Measurements from ENCODE around the gene THTPA. TPM values are rescaled to one million over a fixed set of nuclear protein-coding genes. Genes with fewer than 3 reads are reported as not detected.
A peak's percentile ranks its signal among the peaks of the same experiment; 100 is the strongest.

The THTPA gene
- total and polyA plus RNA-seq, 2 of the 13 experiments (the other 11 are each of a cell fraction or from before 2014, with no cell fraction given) = 7.4 to 8.7 TPM

DNA sequence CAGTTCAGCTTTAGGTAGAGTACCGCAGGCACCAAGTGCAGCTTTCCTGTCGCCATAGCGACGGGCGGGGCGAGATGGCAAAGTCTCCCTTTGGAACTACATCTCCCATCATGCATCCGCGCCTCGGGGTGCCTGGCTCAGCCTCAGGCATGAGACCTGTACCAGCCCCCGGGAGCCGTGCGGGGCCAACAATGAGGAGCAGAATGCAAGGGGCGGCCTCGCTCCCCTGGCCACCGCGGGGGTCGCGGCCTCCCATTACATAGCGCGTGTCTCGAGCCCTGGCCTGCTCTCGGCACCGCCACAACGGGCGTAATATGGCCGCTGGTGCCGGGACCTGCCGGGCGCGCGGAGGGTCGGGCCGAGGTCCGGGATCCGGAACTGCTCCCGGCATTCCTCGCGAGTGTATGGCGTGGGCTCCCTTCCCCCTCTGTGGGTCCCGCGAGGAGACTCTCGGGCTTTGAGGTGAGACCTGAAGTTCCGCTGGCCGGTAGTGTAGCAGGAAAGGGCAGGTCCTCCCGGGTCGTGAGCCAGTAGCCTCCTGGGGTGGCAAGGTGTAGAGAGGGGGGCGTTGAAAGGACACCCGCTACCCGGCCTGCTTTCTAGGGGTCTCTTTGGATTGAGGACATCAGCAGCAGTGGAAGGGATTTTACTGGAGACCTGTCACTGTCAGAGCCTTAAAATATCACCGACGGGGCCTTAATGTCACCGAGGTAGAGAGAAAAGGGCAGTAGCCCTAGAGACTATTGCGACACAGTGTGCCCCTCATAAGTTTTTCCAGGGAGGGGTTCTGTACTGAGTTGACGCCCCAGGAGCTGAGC is at the start of gene THTPA (continued):
- TF ChIP-seq ZNF512 (CRISPR knock-in tag; IDR thresholded peaks at IDR 0.05) (peak; percentile 87; the same call in 1 of the 2 replicates), HES4 (CRISPR knock-in tag; IDR thresholded peaks at IDR 0.05; ENCODE audit: borderline replicate concordance) (peak; percentile 98; the same call in 1 of the 2 replicates), ZNF850 (CRISPR knock-in tag; conservative IDR thresholded peaks at IDR 0.05) (peak; percentile 98), ATF7 (IDR thresholded peaks at IDR 0.05) (no peak), ATF7 (CRISPR knock-in tag; IDR thresholded peaks at IDR 0.05) (peak; percentile 91; the same call in 1 of the 2 replicates), EP300 (IDR thresholded peaks at IDR 0.05; ENCODE audit: low read depth in 2 of 2, low read length in 2 of 2) (peak in 1 of 2 experiments; percentile 54; a peak in 1 of 4 replicates), EP300 (CRISPR knock-in tag; IDR thresholded peaks at IDR 0.05; ENCODE audit: borderline replicate concordance) (peak; percentile 72), ZNF839 (CRISPR knock-in tag; IDR thresholded peaks at IDR 0.05; ENCODE audit: borderline replicate concordance) (peak; percentile 99), SNRNP70 (IDR thresholded peaks at IDR 0.05; ENCODE audit: low read depth, low read length) (no peak), SIN3A (IDR thresholded peaks at IDR 0.05; ENCODE audit: borderline replicate concordance, low read depth, low read length) (peak; percentile 96), FOXM1 (CRISPR knock-in tag; IDR thresholded peaks at IDR 0.05) (peak; percentile 92), ZNF790 (CRISPR knock-in tag; IDR thresholded peaks at IDR 0.05; ENCODE audit: borderline replicate concordance) (no peak; the same call in 1 of the 2 replicates), IRX3 (CRISPR knock-in tag; IDR thresholded peaks at IDR 0.05; ENCODE audit: borderline replicate concordance, low read depth) (peak; percentile 95; the same call in 1 of the 2 replicates), HOXA5 (CRISPR knock-in tag; IDR thresholded peaks at IDR 0.05) (peak; percentile 99), RELA (CRISPR knock-in tag; IDR thresholded peaks at IDR 0.05) (peak; percentile 98), CREM (IDR thresholded peaks at IDR 0.05) (peak; percentile 92), CREM (CRISPR knock-in tag; IDR thresholded peaks at IDR 0.05) (no peak; the same call in 1 of the 2 replicates), ZNF652 (CRISPR knock-in tag; IDR thresholded peaks at IDR 0.05; ENCODE audit: borderline replicate concordance, low read depth) (no peak; the same call in 1 of the 2 replicates), ZSCAN5A (CRISPR knock-in tag; IDR thresholded peaks at IDR 0.05; ENCODE audit: borderline replicate concordance) (peak; percentile 89), MAZ (IDR thresholded peaks at IDR 0.05; ENCODE audit: borderline replicate concordance, low read depth, low read length) (peak; percentile 72), MAZ (CRISPR knock-in tag; IDR thresholded peaks at IDR 0.05; ENCODE audit: low read depth) (peak; percentile 99), ZNF891 (CRISPR knock-in tag; IDR thresholded peaks at IDR 0.05) (peak; percentile 100)
- TF ChIP-seq, protein P1, sequence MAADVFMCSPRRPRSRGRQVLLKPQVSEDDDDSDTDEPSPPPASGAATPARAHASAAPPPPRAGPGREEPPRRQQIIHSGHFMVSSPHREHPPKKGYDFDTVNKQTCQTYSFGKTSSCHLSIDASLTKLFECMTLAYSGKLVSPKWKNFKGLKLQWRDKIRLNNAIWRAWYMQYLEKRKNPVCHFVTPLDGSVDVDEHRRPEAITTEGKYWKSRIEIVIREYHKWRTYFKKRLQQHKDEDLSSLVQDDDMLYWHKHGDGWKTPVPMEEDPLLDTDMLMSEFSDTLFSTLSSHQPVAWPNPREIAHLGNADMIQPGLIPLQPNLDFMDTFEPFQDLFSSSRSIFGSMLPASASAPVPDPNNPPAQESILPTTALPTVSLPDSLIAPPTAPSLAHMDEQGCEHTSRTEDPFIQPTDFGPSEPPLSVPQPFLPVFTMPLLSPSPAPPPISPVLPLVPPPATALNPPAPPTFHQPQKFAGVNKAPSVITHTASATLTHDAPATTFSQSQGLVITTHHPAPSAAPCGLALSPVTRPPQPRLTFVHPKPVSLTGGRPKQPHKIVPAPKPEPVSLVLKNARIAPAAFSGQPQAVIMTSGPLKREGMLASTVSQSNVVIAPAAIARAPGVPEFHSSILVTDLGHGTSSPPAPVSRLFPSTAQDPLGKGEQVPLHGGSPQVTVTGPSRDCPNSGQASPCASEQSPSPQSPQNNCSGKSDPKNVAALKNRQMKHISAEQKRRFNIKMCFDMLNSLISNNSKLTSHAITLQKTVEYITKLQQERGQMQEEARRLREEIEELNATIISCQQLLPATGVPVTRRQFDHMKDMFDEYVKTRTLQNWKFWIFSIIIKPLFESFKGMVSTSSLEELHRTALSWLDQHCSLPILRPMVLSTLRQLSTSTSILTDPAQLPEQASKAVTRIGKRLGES (CRISPR knock-in tag; IDR thresholded peaks at IDR 0.05; ENCODE audit: borderline replicate concordance) = peak; percentile 91; the same call in 1 of the 2 replicates

Measured in HepG2 (cell line).